CD4-positive, alpha-beta T cell treated with Interleukin-6 at 100 ng/mL for 8 hours (primary cell): ENCODE results near the gene GRM1.

ENCODE experiments used
- DNase-seq: peaks from one replicate; pipeline ENCODE4 v3.0.0-alpha.2; 2020; ENCODE audit warnings: mixed read lengths, low spot score

The GRM1 gene

DNA sequence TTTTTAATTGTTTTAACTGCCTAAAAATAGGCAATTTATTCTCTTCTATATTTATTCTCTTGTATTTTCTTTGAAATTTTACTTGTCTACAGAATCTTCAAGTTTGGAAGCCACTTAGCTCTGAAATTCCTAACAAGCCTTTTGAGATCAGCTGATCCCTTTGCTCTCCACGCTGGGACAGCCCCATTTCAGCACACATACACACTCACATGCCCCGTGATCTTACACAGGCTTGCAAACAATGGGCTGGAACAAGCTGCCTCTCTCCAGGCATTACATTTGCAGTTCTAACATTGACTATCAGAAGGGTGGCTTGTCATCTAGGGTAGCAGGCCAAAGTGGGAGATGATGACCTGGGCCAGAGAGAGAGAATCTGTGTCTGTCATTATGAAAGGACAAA lies 452.7 kb downstream of the GRM1 start:
- no peak for DNase-seq

DNA sequence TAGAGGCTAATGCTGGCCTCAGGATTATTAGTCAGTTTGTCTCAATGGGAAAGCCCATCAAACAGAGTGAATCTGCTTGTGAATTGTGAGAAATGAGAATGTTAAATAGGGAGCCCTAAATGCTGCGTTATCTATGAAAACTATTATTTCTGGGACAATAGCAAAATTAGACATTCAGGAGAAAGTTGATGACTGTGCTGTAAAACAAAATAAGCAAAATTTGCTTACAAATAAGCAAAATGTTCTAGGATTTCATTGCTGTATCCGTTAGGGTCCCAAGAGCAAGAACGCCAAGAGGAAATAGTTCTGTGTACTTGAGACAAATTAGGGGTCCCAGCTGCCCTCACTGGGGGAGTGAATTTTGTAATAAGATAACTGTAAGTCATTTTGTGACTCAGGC lies 455.5 kb downstream of the GRM1 start:
- no peak for DNase-seq
